K562 (cell line): ENCODE results near the gene SECISBP2. TPM values are rescaled to one million over a fixed set of nuclear protein-coding genes. Genes with fewer than 3 reads are reported as not detected.

Experiments
- ATAC-seq: fragments of 200-7000 bp; cut with Tn5 transposase; 3 replicates; pipeline ENCODE4 v1.9.1; 2020; ENCODE audit warnings: moderate library complexity
- BruUV-seq: library from RNA; stranded (reverse); fragments of 400-500 nt; replicated peaks from 2 replicates; lab custom pipeline; 2021; lab: Mats Ljungman, UMichigan
- CTCF ChIA-PET: fragments of 300-600 bp; formaldehyde crosslinking; extraction: SDS; loops from one replicate; lab custom pipeline; 2021; ENCODE audit warnings: low intra/inter-chr PET ratio; lab: Yijun Ruan, JAX
- POLR2A ChIA-PET: fragments of 300-600, 350-650 bp; sonication (Branson Sonifier 250); formaldehyde crosslinking; extraction: SDS; loops from one replicate; lab custom pipeline; 2021; ENCODE audit warnings: antibody characterized with exemption, inconsistent platforms; lab: Yijun Ruan, JAX
- DNase-seq, 4 experiments: peaks; one replicate each; pipeline versions ENCODE4 v3.0.0 to v3.0.0-alpha.2; 2011 to 2018; ENCODE audit warnings: low spot score in 3 of 4, mixed read lengths in 3 of 4; ENCODE audit errors: extremely low read depth in 1 of 4
- FAIRE-seq: peaks from 2 replicates; lab custom pipeline; 2011; peaks lifted over from hg19 to GRCh38; lab: Jason Lieb, UNC
- H2AFZ ChIP-seq: 2 replicates; pipeline ENCODE4 v1.6.0; 2011; ENCODE audit warnings: low read depth, low read length, control low read depth, inconsistent platforms
- H3K27ac ChIP-seq: fragments of 200-600 bp; 3 replicates; pipeline ENCODE4 v1.8.0; 2011; ENCODE audit warnings: low read depth, mild to moderate bottlenecking, control low read depth, inconsistent platforms, low read length, moderate library complexity, mixed read lengths; ENCODE audit errors: extremely low read depth
- H3K27me3 ChIP-seq, 2 experiments: fragments of 300-600 bp in 1 of 2; 2 replicates in 1 of 2; 3 replicates in 1 of 2; pipeline versions ENCODE4 v1.6.0 to v1.8.0; 2011; ENCODE audit warnings: inconsistent platforms in 2 of 2, low read length in 2 of 2, mild to moderate bottlenecking in 1 of 2, mixed read lengths in 1 of 2, moderate library complexity in 1 of 2; ENCODE audit not compliant: control insufficient read depth in 2 of 2, insufficient read depth in 2 of 2
- H3K36me3 ChIP-seq: fragments of 300-600 bp; 3 replicates; pipeline ENCODE4 v1.8.0; 2011; ENCODE audit warnings: mild to moderate bottlenecking, low read length, inconsistent platforms; ENCODE audit not compliant: control insufficient read depth, insufficient read depth
- H3K4me1 ChIP-seq, 2 experiments: fragments of 200-600 bp in 1 of 2; replicated peaks in 1 of 2; 2 replicates in 1 of 2; 3 replicates in 1 of 2; pipeline versions ENCODE4 v1.5.1 to v1.8.0; 2011; ENCODE audit warnings: inconsistent platforms in 2 of 2, low read length in 2 of 2, mild to moderate bottlenecking in 1 of 2, mixed read lengths in 1 of 2, moderate library complexity in 1 of 2; ENCODE audit not compliant: control insufficient read depth in 2 of 2, insufficient read depth in 2 of 2
- H3K4me2 ChIP-seq: 2 replicates; pipeline ENCODE4 v1.6.1; 2011; ENCODE audit warnings: low read length, control low read depth, inconsistent platforms, mixed read lengths; ENCODE audit not compliant: insufficient read depth
- H3K4me3 ChIP-seq: fragments of 200-600 bp; sonication (generic), shearing (Covaris generic); 2 replicates; pipeline ENCODE4 v1.5.1; 2016; ENCODE audit warnings: control low read depth, inconsistent platforms
- H3K79me2 ChIP-seq: fragments of 200-600 bp; 3 replicates; pipeline ENCODE4 v1.8.0; 2011; ENCODE audit warnings: low read length, inconsistent platforms; ENCODE audit not compliant: control insufficient read depth, insufficient read depth
- H3K9ac ChIP-seq, 2 experiments: 2 replicates each; pipeline versions ENCODE4 v1.6.0 to v1.6.1; 2011; ENCODE audit warnings: low read depth in 2 of 2, low read length in 2 of 2, control low read depth in 1 of 2, inconsistent platforms in 1 of 2, mild to moderate bottlenecking in 1 of 2, mixed read lengths in 1 of 2; ENCODE audit not compliant: insufficient read depth in 1 of 2
- H3K9me1 ChIP-seq: one replicate; pipeline ENCODE4 v1.6.0; 2011; ENCODE audit warnings: inconsistent platforms, mild to moderate bottlenecking, low read length, moderate library complexity; ENCODE audit not compliant: control insufficient read depth, insufficient read depth
- H3K9me3 ChIP-seq: replicated peaks from 2 replicates; pipeline ENCODE4 v1.5.1; 2011; ENCODE audit warnings: low read depth, low read length, inconsistent platforms; ENCODE audit not compliant: control insufficient read depth, insufficient read depth
- H4K20me1 ChIP-seq: replicated peaks from 2 replicates; pipeline ENCODE4 v1.6.1; 2011; ENCODE audit warnings: low read length, inconsistent platforms, mixed read lengths; ENCODE audit not compliant: control insufficient read depth, insufficient read depth
- HDAC2 ChIP-seq: fragments of 450-650 bp; IDR thresholded peaks from 2 replicates; pipeline ENCODE4 v1.6.1; 2016; ENCODE audit warnings: mild to moderate bottlenecking
- RAD51 ChIP-seq: fragments of 450-650 bp; IDR thresholded peaks from 2 replicates; pipeline ENCODE4 v1.7.1; 2016; ENCODE audit warnings: low read depth, mild to moderate bottlenecking, borderline replicate concordance
- WGBS: fragments of 100-300 bp; shearing (Covaris generic); methylation state at CpG from one replicate; pipeline ENCODE4 v1.1.6; 2016; ENCODE audit warnings: low coverage, mixed read lengths; ENCODE audit not compliant: insufficient coverage; ENCODE audit errors: missing lambda C conversion rate; 5-methylcytosine and 5-hydroxymethylcytosine counted together
- in situ Hi-C: fragments of 300-500 bp; cut with MboI; formaldehyde crosslinking; loops from 4 replicates; pipeline ENCODE4 v1.15.0; 2018; ENCODE audit warnings: inconsistent platforms, mixed read lengths
- intact Hi-C: fragments of 100-400 bp; cut with micrococcal nuclease; formaldehyde crosslinking; loops from 2 replicates; pipeline ENCODE4 v1.14.2; 2022
- polyA plus RNA-seq, 8 experiments: library from polyadenylated mRNA; depleted of rRNA in 4 of 8; stranded (reverse) in 5 of 8; unstranded in 3 of 8; fragments of >200 nt; fragmentation: Nextera tagmentation in 2 of 8; fragmentation: Illumina TruSeq in 1 of 8; extraction: Ambion mirVana in 2 of 8; extraction: Trizol in 1 of 8; gene quantifications; 2 replicates each; pipeline versions ENCODE4 v1.2.1 to v1.2.3, GENCODE V29; 2011 to 2014; ENCODE audit warnings: inconsistent platforms in 1 of 8, missing spikeins in 1 of 8
- total RNA-seq, 7 experiments: library from RNA; depleted of rRNA in 6 of 7; stranded (reverse); fragments of >200 nt in 6 of 7; fragmentation: Illumina TruSeq in 2 of 7; extraction: Trizol in 2 of 7; gene quantifications; 2 replicates each; pipeline versions ENCODE4 v1.2.1 to v1.2.3, GENCODE V29; 2011 to 2021; ENCODE audit warnings: low replicate concordance in 1 of 7
- TF ChIP-seq, protein P1 (sequence below): IDR thresholded peaks from 2 replicates; pipeline ENCODE4 v1.6.1; 2011; ENCODE audit not compliant: insufficient read length; ENCODE audit errors: extremely low read depth

Gene SECISBP2
- total and polyA plus RNA-seq, 9 of the 15 experiments (the other 6 are each of a cell fraction or from before 2014, with no cell fraction given), result 3.2 to 41.6 (median 26.1) TPM

DNA sequence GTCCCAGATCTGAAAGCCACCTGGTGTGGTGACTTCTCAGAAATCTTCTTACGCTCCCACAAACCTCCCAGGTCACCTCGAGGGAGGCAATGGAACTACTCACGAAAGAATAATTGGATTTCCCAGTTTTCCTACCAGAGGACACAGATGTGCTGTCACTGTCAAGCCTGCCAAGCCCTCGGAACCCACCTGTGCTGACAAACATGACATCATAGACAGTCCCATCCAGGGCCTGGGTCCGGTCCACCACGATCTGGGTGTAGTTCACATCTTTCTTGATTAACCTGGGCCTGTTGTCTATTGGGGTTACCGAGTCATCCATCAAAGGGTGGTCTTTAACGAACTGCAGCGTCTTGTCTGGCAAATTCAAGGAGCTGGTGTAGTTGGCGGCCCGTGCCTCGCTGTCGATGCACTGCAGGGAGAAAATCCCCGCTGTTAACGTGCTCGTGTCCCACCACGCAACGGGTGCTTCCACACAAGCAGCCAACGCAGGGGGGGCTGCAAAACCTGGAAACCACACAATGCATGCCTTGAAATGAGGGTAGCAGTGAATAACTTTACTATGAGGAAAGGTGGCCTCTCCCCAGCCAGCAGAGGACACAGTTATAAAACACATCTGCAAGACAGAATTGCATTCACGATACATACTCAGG lies 69.0 kb downstream of the SECISBP2 start:
- no peak overlapping the region for H2AFZ ChIP-seq
- H4K20me1 ChIP-seq, result no peaks in the 10 kb centered on the region
- no peaks in the 10 kb centered on the region for H3K79me2 ChIP-seq
- ATAC-seq (no peak), FAIRE-seq (no peak)
- H3K4me3 ChIP-seq, result no peak overlapping the region
- peaks cover 0 to 3% of the 10 kb centered on the region in 2 experiments; a peak in 1 of 5 replicates for H3K4me1 ChIP-seq
- CTCF ChIA-PET, result no interaction called here
- H3K9me3 ChIP-seq, result no peaks in the 10 kb centered on the region
- H3K9me1 ChIP-seq, result no peaks in the 10 kb centered on the region
- in situ Hi-C loops (no loop called here), intact Hi-C loops (no loop called here)
- no TSS peak for BruUV-seq
- no peaks in the 10 kb centered on the region for H3K36me3 ChIP-seq
- 3% methylated on average over 19 of the region's 20 CpGs for WGBS
- peaks cover 17 to 89% of the 10 kb centered on the region in 2 experiments for H3K27me3 ChIP-seq
- no peak overlapping the region for H3K9ac ChIP-seq
- POLR2A ChIA-PET, result no interaction called here
- TF ChIP-seq HDAC2 (no peak), RAD51 (no peak)
- TF ChIP-seq, protein P1, sequence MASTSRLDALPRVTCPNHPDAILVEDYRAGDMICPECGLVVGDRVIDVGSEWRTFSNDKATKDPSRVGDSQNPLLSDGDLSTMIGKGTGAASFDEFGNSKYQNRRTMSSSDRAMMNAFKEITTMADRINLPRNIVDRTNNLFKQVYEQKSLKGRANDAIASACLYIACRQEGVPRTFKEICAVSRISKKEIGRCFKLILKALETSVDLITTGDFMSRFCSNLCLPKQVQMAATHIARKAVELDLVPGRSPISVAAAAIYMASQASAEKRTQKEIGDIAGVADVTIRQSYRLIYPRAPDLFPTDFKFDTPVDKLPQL, result no peak
- TF ChIP-seq, all 486 proteins: peak for 0
- Histone ChIP-seq H3K27ac (no peak overlapping the region), H3K4me2 (no peak overlapping the region)
- DNase-seq, result no peak
